ENCODE data around the gene RPP14.

Gene RPP14

GRCh38 chr3:58356054-58356453 lies 50.0 kb downstream of the RPP14 start:
- Histone ChIP-seq H3K27me3 (ENCODE audit: insufficient read depth, low read length) (no peaks in the 10 kb centered on the region), H2BK120ac (ENCODE audit: insufficient read depth, low read length, poor library complexity) (no peak overlapping the region), H3K9ac (ENCODE audit: low read length) (no peak overlapping the region), H3K79me1 (ENCODE audit: low read length) (no peaks in the 10 kb centered on the region), H3K79me2 (ENCODE audit: control insufficient read depth, insufficient read depth, low read length, poor library complexity) (no peaks in the 10 kb centered on the region), H3K4me3 (ENCODE audit: low read depth, low read length) (no peak overlapping the region), H4K8ac (ENCODE audit: low read depth, low read length) (no peak overlapping the region), H3K36me3 (ENCODE audit: control insufficient read depth in 1 of 2, insufficient read depth in 2 of 2, low read length in 2 of 2) (no peaks in the 10 kb centered on the region), H2AFZ (ENCODE audit: insufficient read depth, low read length, poor library complexity) (no peak overlapping the region), H2AK5ac (ENCODE audit: low read length) (no peak overlapping the region), H3K4me2 (ENCODE audit: low read length) (no peak overlapping the region), H3K23ac (ENCODE audit: low read length) (no peak overlapping the region), H3K4me1 (ENCODE audit: control insufficient read depth in 1 of 2, insufficient read depth in 2 of 2, low read length in 2 of 2) (no peaks in the 10 kb centered on the region), H3K9me3 (ENCODE audit: insufficient read depth, low read depth, low read length) (no peaks in the 10 kb centered on the region), H3K4ac (ENCODE audit: low read depth, low read length) (no peak overlapping the region), H3K14ac (ENCODE audit: low read length) (no peak overlapping the region), H4K12ac (ENCODE audit: low read depth, low read length) (no peak overlapping the region), H2BK5ac (ENCODE audit: low read depth, low read length, poor library complexity) (no peak overlapping the region), H3K18ac (ENCODE audit: low read length) (no peak overlapping the region), H3K27ac (ENCODE audit: low read depth, low read length) (no peak overlapping the region), H2BK12ac (ENCODE audit: low read length) (no peak overlapping the region), H4K91ac (ENCODE audit: low read depth, low read length) (no peak overlapping the region)
- no CpG with 5 or more reads among the region's 4 CpGs for WGBS (ENCODE audit: extremely low coverage, insufficient coverage, insufficient read length)
- DNase-seq = no peak

- Histone ChIP-seq H3K4me1 (ENCODE audit: control insufficient read depth in 1 of 2, insufficient read depth in 2 of 2, low read length in 2 of 2) (no peaks in the 10 kb centered on the region), H3K27ac (ENCODE audit: low read depth, low read length) (no peak overlapping the region), H3K4ac (ENCODE audit: low read depth, low read length) (no peak overlapping the region), H3K4me2 (ENCODE audit: low read length) (no peak overlapping the region), H4K12ac (ENCODE audit: low read depth, low read length) (no peak overlapping the region), H2BK12ac (ENCODE audit: low read length) (no peak overlapping the region), H3K79me1 (ENCODE audit: low read length) (no peaks in the 10 kb centered on the region), H3K27me3 (ENCODE audit: insufficient read depth, low read length) (no peaks in the 10 kb centered on the region), H3K9me3 (ENCODE audit: insufficient read depth, low read depth, low read length) (no peaks in the 10 kb centered on the region), H3K9ac (ENCODE audit: low read length) (no peak overlapping the region), H2BK5ac (ENCODE audit: low read depth, low read length, poor library complexity) (no peak overlapping the region), H2AK5ac (ENCODE audit: low read length) (no peak overlapping the region), H3K14ac (ENCODE audit: low read length) (no peak overlapping the region), H3K36me3 (ENCODE audit: control insufficient read depth in 1 of 2, insufficient read depth in 2 of 2, low read length in 2 of 2) (no peaks in the 10 kb centered on the region), H3K79me2 (ENCODE audit: control insufficient read depth, insufficient read depth, low read length, poor library complexity) (no peaks in the 10 kb centered on the region), H2AFZ (ENCODE audit: insufficient read depth, low read length, poor library complexity) (no peak overlapping the region), H4K8ac (ENCODE audit: low read depth, low read length) (no peak overlapping the region), H3K4me3 (ENCODE audit: low read depth, low read length) (no peak overlapping the region), H2BK120ac (ENCODE audit: insufficient read depth, low read length, poor library complexity) (no peak overlapping the region), H3K23ac (ENCODE audit: low read length) (no peak overlapping the region), H4K91ac (ENCODE audit: low read depth, low read length) (no peak overlapping the region), H3K18ac (ENCODE audit: low read length) (no peak overlapping the region)
- no CpG with 5 or more reads among the region's 3 CpGs for WGBS (ENCODE audit: extremely low coverage, insufficient coverage, insufficient read length)
- no peak for DNase-seq
Measured at GRCh38 chr3:58357402-58357801, 51.4 kb downstream of the RPP14 start.

- Histone ChIP-seq H2BK120ac (ENCODE audit: insufficient read depth, low read length, poor library complexity) (no peak overlapping the region), H3K27ac (ENCODE audit: low read depth, low read length) (no peak overlapping the region), H3K23ac (ENCODE audit: low read length) (peak overlapping the region; percentile 47), H3K4me3 (ENCODE audit: low read depth, low read length) (no peak overlapping the region), H3K9me3 (ENCODE audit: insufficient read depth, low read depth, low read length) (no peaks in the 10 kb centered on the region), H3K27me3 (ENCODE audit: insufficient read depth, low read length) (no peaks in the 10 kb centered on the region), H3K4ac (ENCODE audit: low read depth, low read length) (no peak overlapping the region), H3K4me2 (ENCODE audit: low read length) (no peak overlapping the region), H3K79me2 (ENCODE audit: control insufficient read depth, insufficient read depth, low read length, poor library complexity) (no peaks in the 10 kb centered on the region), H4K8ac (ENCODE audit: low read depth, low read length) (no peak overlapping the region), H3K79me1 (ENCODE audit: low read length) (no peaks in the 10 kb centered on the region), H2BK12ac (ENCODE audit: low read length) (no peak overlapping the region), H3K18ac (ENCODE audit: low read length) (no peak overlapping the region), H2AFZ (ENCODE audit: insufficient read depth, low read length, poor library complexity) (no peak overlapping the region), H3K9ac (ENCODE audit: low read length) (no peak overlapping the region), H3K36me3 (ENCODE audit: control insufficient read depth in 1 of 2, insufficient read depth in 2 of 2, low read length in 2 of 2) (no peaks in the 10 kb centered on the region), H4K12ac (ENCODE audit: low read depth, low read length) (no peak overlapping the region), H2BK5ac (ENCODE audit: low read depth, low read length, poor library complexity) (no peak overlapping the region), H2AK5ac (ENCODE audit: low read length) (no peak overlapping the region), H3K14ac (ENCODE audit: low read length) (no peak overlapping the region), H4K91ac (ENCODE audit: low read depth, low read length) (no peak overlapping the region), H3K4me1 (ENCODE audit: control insufficient read depth in 1 of 2, insufficient read depth in 2 of 2, low read length in 2 of 2) (no peaks in the 10 kb centered on the region)
- no CpG with 5 or more reads among the region's 3 CpGs for WGBS (ENCODE audit: extremely low coverage, insufficient coverage, insufficient read length)
- DNase-seq = no peak
Measured at GRCh38 chr3:58358092-58358491, 52.0 kb downstream of the RPP14 start.

- Histone ChIP-seq H3K4me1 (ENCODE audit: control insufficient read depth in 1 of 2, insufficient read depth in 2 of 2, low read length in 2 of 2) (no peaks in the 10 kb centered on the region), H3K36me3 (ENCODE audit: control insufficient read depth in 1 of 2, insufficient read depth in 2 of 2, low read length in 2 of 2) (no peaks in the 10 kb centered on the region), H3K14ac (ENCODE audit: low read length) (no peak overlapping the region), H2BK5ac (ENCODE audit: low read depth, low read length, poor library complexity) (no peak overlapping the region), H2AK5ac (ENCODE audit: low read length) (no peak overlapping the region), H4K8ac (ENCODE audit: low read depth, low read length) (no peak overlapping the region), H3K4me2 (ENCODE audit: low read length) (no peak overlapping the region), H2AFZ (ENCODE audit: insufficient read depth, low read length, poor library complexity) (no peak overlapping the region), H3K23ac (ENCODE audit: low read length) (no peak overlapping the region), H4K12ac (ENCODE audit: low read depth, low read length) (no peak overlapping the region), H2BK120ac (ENCODE audit: insufficient read depth, low read length, poor library complexity) (no peak overlapping the region), H3K4me3 (ENCODE audit: low read depth, low read length) (no peak overlapping the region), H3K18ac (ENCODE audit: low read length) (no peak overlapping the region), H3K79me1 (ENCODE audit: low read length) (no peaks in the 10 kb centered on the region), H3K9me3 (ENCODE audit: insufficient read depth, low read depth, low read length) (no peaks in the 10 kb centered on the region), H3K9ac (ENCODE audit: low read length) (no peak overlapping the region), H4K91ac (ENCODE audit: low read depth, low read length) (no peak overlapping the region), H2BK12ac (ENCODE audit: low read length) (no peak overlapping the region), H3K27ac (ENCODE audit: low read depth, low read length) (no peak overlapping the region), H3K4ac (ENCODE audit: low read depth, low read length) (no peak overlapping the region), H3K79me2 (ENCODE audit: control insufficient read depth, insufficient read depth, low read length, poor library complexity) (no peaks in the 10 kb centered on the region), H3K27me3 (ENCODE audit: insufficient read depth, low read length) (no peaks in the 10 kb centered on the region)
- DNase-seq = no peak
- WGBS (ENCODE audit: extremely low coverage, insufficient coverage, insufficient read length) = no CpG with 5 or more reads among the region's 4 CpGs
Measured at GRCh38 chr3:58358808-58359207, 52.8 kb downstream of the RPP14 start.
